GM12874 (cell line): ENCODE data around the gene LRRC32.

Experiments used
- TF ChIP-seq, protein P1 (sequence below): IDR thresholded peaks from 2 replicates; pipeline ENCODE4 v1.5.1; 2011; ENCODE audit warnings: low read depth, mild to moderate bottlenecking, control low read depth, low read length, moderate library complexity; ENCODE audit not compliant: insufficient read depth

LRRC32 gene

DNA sequence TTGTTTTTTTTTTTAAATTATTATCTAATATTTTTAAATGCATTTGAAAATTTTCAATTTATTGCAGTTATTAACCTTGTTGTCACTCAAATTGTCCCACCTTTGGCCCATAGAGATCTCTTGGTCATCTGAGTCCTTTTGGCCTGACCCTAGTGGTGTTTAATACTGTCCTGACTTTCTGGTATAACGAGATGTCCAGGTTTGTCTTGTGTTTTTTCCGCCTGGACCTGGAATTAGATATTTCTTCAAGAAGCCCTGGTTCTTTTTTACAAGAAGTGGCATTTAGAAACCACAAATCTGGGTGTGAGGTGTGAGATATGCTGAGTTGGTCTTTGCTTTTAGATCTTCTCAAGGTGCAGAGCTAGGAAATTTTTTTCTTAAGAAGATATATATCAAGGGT is 38.1 kb downstream of the LRRC32 start:
- TF ChIP-seq, protein P1, sequence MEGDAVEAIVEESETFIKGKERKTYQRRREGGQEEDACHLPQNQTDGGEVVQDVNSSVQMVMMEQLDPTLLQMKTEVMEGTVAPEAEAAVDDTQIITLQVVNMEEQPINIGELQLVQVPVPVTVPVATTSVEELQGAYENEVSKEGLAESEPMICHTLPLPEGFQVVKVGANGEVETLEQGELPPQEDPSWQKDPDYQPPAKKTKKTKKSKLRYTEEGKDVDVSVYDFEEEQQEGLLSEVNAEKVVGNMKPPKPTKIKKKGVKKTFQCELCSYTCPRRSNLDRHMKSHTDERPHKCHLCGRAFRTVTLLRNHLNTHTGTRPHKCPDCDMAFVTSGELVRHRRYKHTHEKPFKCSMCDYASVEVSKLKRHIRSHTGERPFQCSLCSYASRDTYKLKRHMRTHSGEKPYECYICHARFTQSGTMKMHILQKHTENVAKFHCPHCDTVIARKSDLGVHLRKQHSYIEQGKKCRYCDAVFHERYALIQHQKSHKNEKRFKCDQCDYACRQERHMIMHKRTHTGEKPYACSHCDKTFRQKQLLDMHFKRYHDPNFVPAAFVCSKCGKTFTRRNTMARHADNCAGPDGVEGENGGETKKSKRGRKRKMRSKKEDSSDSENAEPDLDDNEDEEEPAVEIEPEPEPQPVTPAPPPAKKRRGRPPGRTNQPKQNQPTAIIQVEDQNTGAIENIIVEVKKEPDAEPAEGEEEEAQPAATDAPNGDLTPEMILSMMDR, result no peak

DNA sequence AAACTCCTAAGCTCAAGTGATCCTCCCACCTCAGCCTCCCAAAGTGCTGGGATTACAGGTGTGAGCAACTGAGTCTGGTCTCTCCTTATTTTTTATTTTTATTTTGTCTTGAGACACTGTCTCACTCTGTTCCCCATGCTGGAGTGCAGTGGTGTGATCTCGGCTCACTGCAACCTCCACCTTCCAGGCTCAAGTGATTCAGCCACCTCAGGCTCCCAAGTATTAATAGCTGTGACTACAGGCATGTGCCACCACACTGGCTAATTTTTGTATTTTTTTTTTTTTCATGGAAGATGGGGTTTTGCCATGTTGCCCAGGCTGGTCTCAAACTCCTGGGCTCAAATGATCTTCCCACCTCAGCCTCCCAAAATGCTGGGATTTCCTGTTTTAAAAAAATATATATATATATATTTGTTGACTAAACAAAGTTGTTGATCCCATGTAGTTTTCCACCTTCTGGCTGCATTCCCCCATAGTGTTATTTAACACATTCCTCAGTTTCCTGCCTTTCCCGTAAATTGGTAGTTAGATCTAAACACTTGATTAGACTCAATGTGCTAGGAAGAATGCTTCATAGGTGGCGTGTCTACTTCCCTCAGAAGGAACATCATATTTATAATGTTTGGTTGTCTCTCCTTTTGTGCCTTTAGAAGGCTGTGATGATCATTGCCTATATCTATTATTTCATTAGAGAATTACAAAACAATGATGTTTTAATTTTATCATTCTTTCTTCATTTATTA is 38.8 kb downstream of the LRRC32 start:
- TF ChIP-seq, protein P1, result no peak

DNA sequence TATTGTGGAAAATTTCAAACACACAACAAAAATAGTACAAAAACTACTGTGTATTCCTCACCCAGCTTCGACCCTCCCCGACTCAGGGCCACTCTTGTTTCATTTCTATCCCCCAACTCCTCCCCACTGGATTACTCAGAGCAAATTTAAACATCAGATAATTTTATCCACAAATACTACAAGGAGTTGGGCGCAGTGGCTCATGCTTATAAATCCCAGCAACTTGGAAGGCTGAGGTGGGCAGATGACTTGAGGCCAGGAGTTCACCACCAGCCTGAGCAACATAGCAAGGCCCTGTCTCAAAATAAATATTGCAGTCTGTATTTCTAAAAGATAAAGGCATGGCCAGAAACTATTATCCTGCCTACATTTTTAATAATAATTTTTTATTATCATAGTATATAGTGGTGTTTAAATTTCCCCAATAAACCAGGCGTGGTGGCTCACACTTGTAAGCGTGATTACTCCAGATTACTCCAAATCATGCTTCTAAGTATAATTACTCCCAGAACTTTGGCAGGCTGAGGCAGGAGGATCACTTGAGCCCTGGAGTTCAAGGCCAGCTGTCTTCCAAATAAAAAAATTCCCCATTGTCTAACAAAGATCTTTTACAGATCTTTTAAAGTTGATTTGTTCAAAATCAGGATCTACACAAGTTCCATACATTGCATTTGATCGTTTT is 39.8 kb downstream of the LRRC32 start:
- TF ChIP-seq, protein P1, result no peak

DNA sequence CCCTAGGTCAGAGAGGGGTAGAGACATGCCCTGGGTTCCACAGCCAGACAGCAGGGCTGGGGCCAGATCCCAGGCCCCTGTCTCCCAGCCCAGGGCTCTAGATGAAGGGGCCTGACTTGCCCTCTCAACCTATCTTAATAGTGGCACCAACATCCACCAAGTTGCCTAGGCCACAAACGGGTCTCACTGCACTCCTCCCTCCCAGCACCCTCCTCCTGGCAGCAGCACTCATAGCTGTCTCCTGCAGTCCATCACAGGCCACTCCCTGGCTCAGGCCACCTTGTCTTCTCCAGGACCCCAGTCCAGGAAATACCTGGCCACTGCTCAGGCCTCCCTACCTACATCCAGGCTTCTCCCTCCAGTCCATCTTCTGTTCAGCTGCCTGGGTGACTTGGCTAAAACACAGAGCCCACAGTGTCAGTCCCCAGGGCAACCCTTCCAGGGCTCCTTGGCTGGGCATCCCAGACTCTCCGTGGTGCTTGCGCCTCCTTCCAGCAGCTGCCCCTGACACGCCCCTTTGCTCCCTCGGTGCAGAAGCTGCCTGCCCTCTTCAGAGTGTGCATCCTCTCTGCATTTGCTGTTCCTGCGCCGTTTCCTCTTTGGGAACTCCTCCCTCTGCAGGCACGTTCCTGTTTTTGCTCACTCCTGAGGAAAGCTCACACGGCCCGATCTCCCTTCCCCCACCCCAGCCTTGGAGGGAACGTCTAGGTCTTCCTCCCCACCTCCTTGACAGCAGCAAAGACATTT is 40.5 kb downstream of the LRRC32 start:
- TF ChIP-seq, protein P1, result no peak

DNA sequence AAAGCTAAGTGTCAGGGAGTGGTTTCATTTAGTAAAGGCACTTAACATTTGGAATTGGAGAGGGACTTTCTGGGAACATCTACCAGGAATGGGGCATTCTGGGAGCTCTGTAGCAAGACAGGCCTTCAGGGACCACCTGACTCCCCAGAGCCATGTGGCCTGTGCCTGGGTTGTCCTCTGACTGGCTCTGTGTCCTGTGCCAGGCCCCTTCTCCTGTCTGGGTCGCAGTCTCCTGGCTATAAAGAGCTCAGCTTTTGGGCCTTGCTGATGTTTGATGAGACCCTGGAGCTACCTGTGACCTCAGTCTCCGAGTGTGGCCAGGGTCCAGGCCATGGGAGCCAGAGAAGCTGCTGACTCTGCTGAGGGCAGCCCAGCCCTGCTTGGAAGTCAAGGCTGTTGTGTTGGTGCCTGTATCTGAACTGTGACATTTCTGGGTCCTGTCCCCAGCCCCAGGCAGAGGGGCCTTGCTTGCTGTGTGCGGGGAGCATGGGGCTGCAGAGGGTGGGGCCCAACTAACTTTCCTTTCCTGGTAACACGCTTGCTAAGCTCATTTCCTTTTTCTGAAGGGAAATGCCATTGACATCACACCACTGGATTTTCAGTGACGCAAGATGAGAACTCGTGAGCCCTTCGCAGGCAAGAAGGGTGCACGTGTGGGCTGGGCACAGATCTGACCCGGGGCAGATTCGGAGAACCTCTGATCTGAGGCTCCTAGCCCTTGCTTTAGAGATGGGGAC is 41.3 kb downstream of the LRRC32 start:
- TF ChIP-seq, protein P1, result no peak

- TF ChIP-seq, protein P1, result no peak
Measured at GRCh38 chr11:76628408-76628947, 42.1 kb downstream of the LRRC32 start.
